Measurements from ENCODE around the gene PBX2.
"Not testable (repeated sequence)": the region's sequence is repeated elsewhere in the genome, so short reads cannot be mapped to it uniquely, and the experiment has no call there.

The PBX2 gene

GRCh38 chr6:32194388-32194787 lies 4.4 kb upstream of the PBX2 start:
- Histone ChIP-seq H3K4me1 (ENCODE audit: control insufficient read depth in 1 of 2, insufficient read depth in 2 of 2, low read length in 2 of 2) (peaks cover 41 to 46% of the 10 kb centered on the region in 2 donors), H3K9me3 (ENCODE audit: control insufficient read depth in 1 of 2, low read length in 2 of 2) (no peaks in the 10 kb centered on the region), H3K36me3 (ENCODE audit: control insufficient read depth in 1 of 2, insufficient read depth in 2 of 2, low read length in 2 of 2) (no peaks in the 10 kb centered on the region), H3K27ac (ENCODE audit: low read depth, low read length) (peak overlapping the region; percentile 78), H3K9ac (ENCODE audit: low read depth in 1 of 2, low read length in 2 of 2) (peak overlapping the region in 1 of 2 donors; percentile 71), H3K4me3 (ENCODE audit: low read depth in 1 of 2, low read length in 2 of 2) (no peak overlapping the region), H3K27me3 (ENCODE audit: control insufficient read depth in 1 of 2, insufficient read depth in 2 of 2, low read length in 2 of 2) (no peaks in the 10 kb centered on the region)

- Histone ChIP-seq H3K9ac (ENCODE audit: low read depth in 1 of 2, low read length in 2 of 2) (peak overlapping the region; percentile 69 to 85), H3K27ac (ENCODE audit: low read depth, low read length) (peak overlapping the region; percentile 94), H3K4me3 (ENCODE audit: low read depth in 1 of 2, low read length in 2 of 2) (peak overlapping the region; percentile 66 to 67), H3K4me1 (ENCODE audit: control insufficient read depth in 1 of 2, insufficient read depth in 2 of 2, low read length in 2 of 2) (peaks cover 54 to 58% of the 10 kb centered on the region in 2 donors)
- not testable (repeated sequence) for H3K9me3 ChIP-seq (ENCODE audit: control insufficient read depth in 1 of 2, low read length in 2 of 2); H3K27me3 ChIP-seq (ENCODE audit: control insufficient read depth in 1 of 2, insufficient read depth in 2 of 2, low read length in 2 of 2); H3K36me3 ChIP-seq (ENCODE audit: control insufficient read depth in 1 of 2, insufficient read depth in 2 of 2, low read length in 2 of 2)
Observed at GRCh38 chr6:32193096-32193495, 3.1 kb upstream of the PBX2 start.

GRCh38 chr6:32192608-32193039 lies 2.6 kb upstream of the PBX2 start, which contains the start of gene GPSM3:
GPSM3 (minus strand) TSS chr6:32192643; CDS start chr6:32192513, 130 bp downstream.
- Histone ChIP-seq H3K4me1 (ENCODE audit: control insufficient read depth in 1 of 2, insufficient read depth in 2 of 2, low read length in 2 of 2) (peaks cover 58 to 62% of the 10 kb centered on the region in 2 donors), H3K27ac (ENCODE audit: low read depth, low read length) (peak within 1 kb of the TSS; percentile 94), H3K36me3 (ENCODE audit: control insufficient read depth in 1 of 2, insufficient read depth in 2 of 2, low read length in 2 of 2) (peaks cover 0 to 4% of the 10 kb centered on the region in 2 donors), H3K9me3 (ENCODE audit: control insufficient read depth in 1 of 2, low read length in 2 of 2) (no peaks in the 10 kb centered on the region), H3K9ac (ENCODE audit: low read depth in 1 of 2, low read length in 2 of 2) (peak within 1 kb of the TSS; percentile 85 to 86), H3K27me3 (ENCODE audit: control insufficient read depth in 1 of 2, insufficient read depth in 2 of 2, low read length in 2 of 2) (no peaks in the 10 kb centered on the region), H3K4me3 (ENCODE audit: low read depth in 1 of 2, low read length in 2 of 2) (peak within 1 kb of the TSS; percentile 67 to 75)

- no peaks in the 10 kb centered on the region for H3K27me3 ChIP-seq (ENCODE audit: control insufficient read depth in 1 of 2, insufficient read depth in 2 of 2, low read length in 2 of 2)
- H3K9me3 ChIP-seq (ENCODE audit: control insufficient read depth in 1 of 2, low read length in 2 of 2): no peaks in the 10 kb centered on the region
- H3K27ac ChIP-seq (ENCODE audit: low read depth, low read length): peak overlapping the region; percentile 94
- H3K36me3 ChIP-seq (ENCODE audit: control insufficient read depth in 1 of 2, insufficient read depth in 2 of 2, low read length in 2 of 2): peaks cover under 1 to 11% of the 10 kb centered on the region in 2 donors
- peak overlapping the region; percentile 67 to 75 for H3K4me3 ChIP-seq (ENCODE audit: low read depth in 1 of 2, low read length in 2 of 2)
- H3K4me1 ChIP-seq (ENCODE audit: control insufficient read depth in 1 of 2, insufficient read depth in 2 of 2, low read length in 2 of 2): peaks cover 59 to 62% of the 10 kb centered on the region in 2 donors
- peak overlapping the region; percentile 85 to 86 for H3K9ac ChIP-seq (ENCODE audit: low read depth in 1 of 2, low read length in 2 of 2)
Observed at GRCh38 chr6:32191696-32192607, 1.9 kb upstream of the PBX2 start.

GRCh38 chr6:32190911-32191677 lies 1.1 kb upstream of the PBX2 start:
- H3K4me3 ChIP-seq (ENCODE audit: low read depth in 1 of 2, low read length in 2 of 2): peak overlapping the region; percentile 67 to 77
- H3K9ac ChIP-seq (ENCODE audit: low read depth in 1 of 2, low read length in 2 of 2): peak overlapping the region; percentile 85 to 86
- peak overlapping the region; percentile 94 for H3K27ac ChIP-seq (ENCODE audit: low read depth, low read length)
- H3K4me1 ChIP-seq (ENCODE audit: control insufficient read depth in 1 of 2, insufficient read depth in 2 of 2, low read length in 2 of 2): peaks cover 57 to 60% of the 10 kb centered on the region in 2 donors
- H3K9me3 ChIP-seq (ENCODE audit: control insufficient read depth in 1 of 2, low read length in 2 of 2): no peaks in the 10 kb centered on the region
- no peaks in the 10 kb centered on the region for H3K27me3 ChIP-seq (ENCODE audit: control insufficient read depth in 1 of 2, insufficient read depth in 2 of 2, low read length in 2 of 2)
- peaks cover 7 to 18% of the 10 kb centered on the region in 2 donors for H3K36me3 ChIP-seq (ENCODE audit: control insufficient read depth in 1 of 2, insufficient read depth in 2 of 2, low read length in 2 of 2)

GRCh38 chr6:32189742-32190053 lies 304 bp downstream of the PBX2 start:
- Histone ChIP-seq H3K36me3 (ENCODE audit: control insufficient read depth in 1 of 2, insufficient read depth in 2 of 2, low read length in 2 of 2) (peaks cover 7 to 18% of the 10 kb centered on the region in 2 donors), H3K9me3 (ENCODE audit: control insufficient read depth in 1 of 2, low read length in 2 of 2) (no peaks in the 10 kb centered on the region), H3K27me3 (ENCODE audit: control insufficient read depth in 1 of 2, insufficient read depth in 2 of 2, low read length in 2 of 2) (no peaks in the 10 kb centered on the region), H3K9ac (ENCODE audit: low read depth in 1 of 2, low read length in 2 of 2) (peak overlapping the region; percentile 85), H3K4me3 (ENCODE audit: low read depth in 1 of 2, low read length in 2 of 2) (peak overlapping the region; percentile 74 to 85), H3K4me1 (ENCODE audit: control insufficient read depth in 1 of 2, insufficient read depth in 2 of 2, low read length in 2 of 2) (peaks cover 51 to 56% of the 10 kb centered on the region in 2 donors), H3K27ac (ENCODE audit: low read depth, low read length) (peak overlapping the region; percentile 84)

- Histone ChIP-seq H3K9me3 (ENCODE audit: control insufficient read depth in 1 of 2, low read length in 2 of 2) (no peaks in the 10 kb centered on the region), H3K4me1 (ENCODE audit: control insufficient read depth in 1 of 2, insufficient read depth in 2 of 2, low read length in 2 of 2) (peaks cover 46 to 54% of the 10 kb centered on the region in 2 donors), H3K27ac (ENCODE audit: low read depth, low read length) (peak overlapping the region; percentile 84), H3K36me3 (ENCODE audit: control insufficient read depth in 1 of 2, insufficient read depth in 2 of 2, low read length in 2 of 2) (peaks cover 10 to 18% of the 10 kb centered on the region in 2 donors), H3K27me3 (ENCODE audit: control insufficient read depth in 1 of 2, insufficient read depth in 2 of 2, low read length in 2 of 2) (no peaks in the 10 kb centered on the region), H3K4me3 (ENCODE audit: low read depth in 1 of 2, low read length in 2 of 2) (peak overlapping the region; percentile 74 to 85), H3K9ac (ENCODE audit: low read depth in 1 of 2, low read length in 2 of 2) (peak overlapping the region; percentile 85)
Observed at GRCh38 chr6:32189069-32189741, 797 bp downstream of the PBX2 start.

GRCh38 chr6:32188381-32189068 lies 1.5 kb downstream of the PBX2 start:
- Histone ChIP-seq H3K4me3 (ENCODE audit: low read depth in 1 of 2, low read length in 2 of 2) (peak overlapping the region; percentile 74 to 85), H3K27ac (ENCODE audit: low read depth, low read length) (peak overlapping the region; percentile 84), H3K4me1 (ENCODE audit: control insufficient read depth in 1 of 2, insufficient read depth in 2 of 2, low read length in 2 of 2) (peaks cover 44 to 50% of the 10 kb centered on the region in 2 donors), H3K9ac (ENCODE audit: low read depth in 1 of 2, low read length in 2 of 2) (peak overlapping the region; percentile 85), H3K9me3 (ENCODE audit: control insufficient read depth in 1 of 2, low read length in 2 of 2) (no peaks in the 10 kb centered on the region), H3K27me3 (ENCODE audit: control insufficient read depth in 1 of 2, insufficient read depth in 2 of 2, low read length in 2 of 2) (no peaks in the 10 kb centered on the region), H3K36me3 (ENCODE audit: control insufficient read depth in 1 of 2, insufficient read depth in 2 of 2, low read length in 2 of 2) (peaks cover 10 to 20% of the 10 kb centered on the region in 2 donors)

GRCh38 chr6:32187725-32188380 lies 2.1 kb downstream of the PBX2 start:
- not testable (repeated sequence) for H3K9me3 ChIP-seq (ENCODE audit: control insufficient read depth in 1 of 2, low read length in 2 of 2); H3K27me3 ChIP-seq (ENCODE audit: control insufficient read depth in 1 of 2, insufficient read depth in 2 of 2, low read length in 2 of 2); H3K9ac ChIP-seq (ENCODE audit: low read depth in 1 of 2, low read length in 2 of 2)
- Histone ChIP-seq H3K36me3 (ENCODE audit: control insufficient read depth in 1 of 2, insufficient read depth in 2 of 2, low read length in 2 of 2) (peaks cover 10 to 27% of the 10 kb centered on the region in 2 donors), H3K27ac (ENCODE audit: low read depth, low read length) (peak overlapping the region; percentile 10), H3K4me1 (ENCODE audit: control insufficient read depth in 1 of 2, insufficient read depth in 2 of 2, low read length in 2 of 2) (peaks cover 44 to 46% of the 10 kb centered on the region in 2 donors), H3K4me3 (ENCODE audit: low read depth in 1 of 2, low read length in 2 of 2) (peak overlapping the region; percentile 74 to 85)

Measured in duodenal mucosa (tissue), 2 donors.